HG03469 (cell line): Measurements from ENCODE around the gene MYH7B.

ENCODE experiments used
- ATAC-seq: cut with Tn5 transposase; IDR thresholded peaks from one replicate; pipeline ENCODE4 v1.9.1; 2021; ENCODE audit warnings: mild to moderate bottlenecking, moderate library complexity, moderate number of reproducible peaks; ENCODE audit not compliant: unreplicated experiment

Gene MYH7B

DNA sequence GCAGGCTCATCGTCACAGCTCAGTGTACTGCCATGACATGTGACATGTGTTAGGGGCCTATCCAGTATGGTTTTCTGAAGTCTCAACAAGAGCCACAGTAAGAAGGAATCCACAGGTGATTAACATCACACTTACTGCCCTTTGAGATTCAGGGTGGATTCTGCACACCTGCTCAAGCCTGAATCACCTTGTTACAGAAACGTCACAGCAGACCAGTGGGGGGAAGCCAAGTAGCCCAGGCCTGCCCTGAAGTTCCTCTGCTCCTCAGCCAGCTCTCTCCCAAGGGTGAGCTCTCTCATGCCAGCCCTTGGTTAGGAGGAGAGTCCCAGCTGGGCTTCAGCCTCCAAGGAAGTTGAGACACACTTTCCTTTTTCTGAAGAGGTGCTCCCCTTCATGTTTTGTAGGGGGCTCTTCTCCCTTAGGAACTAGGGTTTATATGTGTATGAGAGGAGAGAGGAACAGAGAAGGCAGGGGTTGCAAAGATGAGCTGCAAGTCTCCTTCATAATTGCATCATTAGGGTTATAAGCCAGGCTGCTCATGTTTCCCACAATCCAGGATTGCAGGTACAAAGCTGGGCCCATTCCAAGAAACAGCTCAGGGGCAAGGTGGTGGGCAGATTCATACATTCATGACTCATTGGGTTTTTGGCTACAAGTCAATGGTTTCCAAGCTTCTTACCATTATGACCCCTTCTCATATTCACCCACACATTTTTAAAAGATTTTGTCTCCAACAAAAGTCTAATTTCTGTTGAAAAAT is 11.7 kb upstream of the MYH7B start:
- no peak for ATAC-seq

DNA sequence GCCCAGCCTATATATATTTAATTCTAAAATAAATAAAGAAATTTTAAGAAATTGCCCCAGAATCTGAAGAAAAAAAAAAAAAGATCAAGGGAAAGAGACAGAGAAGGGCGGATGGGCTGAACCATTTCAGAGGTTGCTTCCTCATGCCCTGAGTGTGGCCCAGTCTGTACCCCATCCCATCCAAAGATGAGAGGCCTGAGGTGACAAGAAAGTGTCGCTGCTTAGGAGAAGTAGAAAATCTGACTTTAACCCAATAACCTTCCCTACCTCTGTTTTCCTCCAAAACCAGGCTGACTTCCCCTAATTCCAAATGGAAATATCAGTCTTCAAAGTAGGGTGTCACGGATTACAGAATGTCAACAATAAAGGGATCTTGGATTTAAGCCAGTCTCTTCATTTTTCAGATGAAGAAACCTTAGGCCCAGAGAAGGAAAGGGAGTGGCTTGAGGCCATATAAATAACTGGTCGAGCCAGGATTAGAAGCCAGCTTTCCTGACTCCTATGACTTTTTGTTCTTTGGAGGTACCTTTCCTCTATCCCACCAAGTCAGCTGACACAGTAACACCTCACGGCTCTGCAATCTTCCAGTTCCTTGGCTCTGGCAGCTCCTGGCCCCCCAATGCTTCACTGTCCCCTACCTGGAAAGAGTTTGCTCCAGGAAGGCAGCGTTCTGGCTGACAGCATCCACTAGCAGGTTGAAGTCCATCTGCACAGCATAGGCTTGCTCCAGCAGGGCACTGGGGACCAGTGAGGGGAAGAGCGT is 10.2 kb upstream of the MYH7B start:
- no peak for ATAC-seq

DNA sequence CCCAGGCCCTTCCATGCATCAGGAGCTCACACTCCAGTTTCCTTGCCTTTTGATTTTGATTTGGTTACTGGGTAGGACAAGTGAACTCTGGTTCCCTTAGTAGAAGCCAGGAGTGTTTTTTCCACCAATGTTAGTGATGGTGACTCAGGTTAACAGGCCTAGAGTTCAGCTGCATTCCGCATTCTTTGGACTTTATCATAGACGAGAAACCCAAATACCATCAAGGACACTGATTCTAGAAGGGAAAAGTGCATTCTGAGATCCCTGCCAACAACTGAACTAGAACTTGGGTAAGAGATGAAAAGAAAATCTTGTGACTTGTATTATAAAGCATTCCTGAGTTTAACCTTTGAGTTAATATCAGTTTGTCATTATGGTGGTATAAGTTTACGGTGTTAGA is 9.0 kb upstream of the MYH7B start:
- no peak for ATAC-seq

DNA sequence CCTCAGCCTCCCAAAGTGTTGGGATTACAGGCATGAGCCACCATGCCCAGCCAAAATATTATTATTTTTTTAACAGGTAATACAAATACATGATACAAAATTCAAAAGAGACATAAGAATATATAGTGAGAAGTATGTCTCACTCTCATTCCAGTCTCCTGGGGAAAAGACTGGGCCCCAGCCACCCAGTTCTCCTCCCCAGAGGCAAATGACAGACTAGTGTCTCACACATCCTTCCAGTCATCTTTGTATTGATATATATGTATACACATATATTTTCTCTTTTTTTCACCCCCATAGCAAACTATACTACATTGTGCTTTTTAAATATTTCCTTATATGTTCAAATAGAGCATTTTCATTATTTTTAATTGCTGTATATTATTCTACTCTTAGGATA is 8.3 kb upstream of the MYH7B start:
- ATAC-seq, result no peak

DNA sequence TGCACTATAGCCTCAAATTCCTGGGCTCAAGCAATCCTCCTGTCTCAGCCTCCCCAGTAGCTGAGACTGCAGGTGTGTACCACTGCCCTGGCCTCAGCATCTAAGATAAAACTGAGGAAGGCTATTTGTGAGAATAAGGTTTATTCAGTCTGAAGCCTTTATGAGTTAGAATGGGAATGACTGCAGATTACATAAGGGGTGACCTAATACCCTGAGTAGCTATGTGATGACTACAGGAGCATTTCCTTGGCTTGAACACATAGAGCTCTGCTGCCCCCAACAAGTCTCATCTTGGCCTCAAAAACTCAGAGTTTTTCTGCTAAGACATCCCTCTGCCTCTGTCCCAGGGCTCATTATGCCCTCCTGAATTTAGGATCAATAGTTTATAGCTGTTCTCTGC is 7.6 kb upstream of the MYH7B start:
- ATAC-seq, result no peak

DNA sequence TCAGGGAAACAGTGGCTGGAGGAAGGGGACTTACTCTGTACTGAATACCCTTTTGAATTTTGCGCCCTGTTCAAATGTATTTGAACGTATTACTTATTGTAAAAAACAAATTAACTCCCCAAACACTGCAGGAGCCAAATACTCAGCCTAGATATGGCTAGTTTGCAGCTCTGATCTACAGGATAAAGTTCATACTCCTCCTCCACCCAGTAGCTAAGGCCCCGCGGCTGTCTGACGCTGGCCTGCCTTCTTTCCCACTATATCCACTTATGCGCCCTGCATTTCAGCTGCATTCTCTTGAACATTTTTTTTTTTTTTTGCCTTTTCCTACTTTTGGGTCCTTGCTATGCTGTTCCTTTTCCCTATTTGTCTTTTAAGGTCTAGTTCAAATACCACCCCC is 6.5 kb upstream of the MYH7B start:
- ATAC-seq, result no peak

DNA sequence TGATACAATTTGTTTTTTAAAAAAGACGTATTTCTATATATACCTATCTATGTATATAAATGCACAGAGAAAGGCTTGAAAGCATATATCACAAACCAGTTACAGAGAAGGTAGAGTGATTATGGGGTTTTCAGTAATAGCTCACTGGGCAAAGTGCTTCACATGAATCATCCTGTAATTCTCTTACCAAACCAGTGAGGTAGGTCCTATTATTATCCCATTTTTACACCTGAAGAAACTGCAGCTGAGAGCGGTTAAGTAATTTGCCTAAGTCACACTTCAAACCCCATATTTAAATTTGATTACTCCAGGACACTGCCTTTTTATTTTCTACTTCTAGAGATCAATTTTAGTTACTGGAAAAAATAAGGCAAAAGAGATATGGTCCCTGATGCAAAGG is 4.4 kb upstream of the MYH7B start:
- no peak for ATAC-seq

DNA sequence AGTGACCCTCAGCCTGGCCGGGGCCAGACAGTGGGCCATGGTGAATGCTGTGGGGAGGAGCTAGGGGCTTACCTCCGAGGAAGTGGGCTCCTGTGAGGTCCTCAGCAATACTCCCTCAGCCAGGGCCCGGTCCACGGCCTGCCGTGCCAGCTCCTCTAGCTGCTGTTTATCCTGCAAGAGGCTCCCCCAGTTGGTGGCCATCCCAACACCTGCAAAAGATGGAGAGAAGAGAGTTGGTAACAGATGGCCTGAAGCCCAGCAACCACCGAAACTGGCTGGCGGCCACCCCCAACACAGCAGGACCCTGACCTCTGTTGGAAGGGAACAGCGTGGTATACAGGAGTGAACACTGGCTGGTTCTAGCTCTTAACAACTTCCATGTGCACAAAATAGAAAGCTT is 4.0 kb upstream of the MYH7B start:
- ATAC-seq, result no peak

DNA sequence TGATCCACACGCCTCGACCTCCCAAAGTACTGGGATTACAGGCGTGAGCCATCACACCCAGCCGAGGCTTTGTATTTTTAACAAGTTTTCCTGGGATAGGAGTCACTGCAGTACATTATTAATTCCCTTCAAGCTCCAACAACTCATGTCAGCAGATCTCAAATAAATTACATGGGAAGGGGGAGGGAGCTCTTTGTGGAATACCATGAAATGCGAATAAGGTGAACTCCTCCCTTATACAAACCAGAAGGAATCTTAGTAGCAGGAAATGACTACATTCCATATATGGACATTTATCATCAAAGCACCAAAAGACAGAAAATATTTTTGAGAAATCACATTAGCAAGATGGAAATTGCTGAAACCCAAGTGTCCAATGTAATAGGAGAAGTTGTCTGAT is 3.0 kb upstream of the MYH7B start:
- ATAC-seq, result no peak

DNA sequence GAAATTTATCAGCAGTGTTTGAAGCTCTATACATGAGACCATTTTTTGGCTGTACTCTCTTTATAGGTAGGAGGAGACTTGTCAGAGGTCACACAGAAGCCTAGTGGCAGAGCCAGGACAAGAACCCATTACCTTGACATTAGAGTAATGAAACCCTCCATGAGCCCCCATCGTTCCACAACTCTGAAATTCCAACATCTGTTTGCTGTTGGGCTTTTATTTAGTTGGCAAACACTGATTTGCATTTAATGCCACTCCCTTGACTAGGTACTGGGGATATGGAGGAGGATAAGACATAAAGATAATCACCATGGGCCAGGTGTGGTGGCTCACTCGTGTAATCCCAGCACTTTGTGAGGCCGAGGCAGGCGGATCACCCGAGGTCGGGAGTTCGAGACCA is 1.7 kb upstream of the MYH7B start:
- no peak for ATAC-seq

DNA sequence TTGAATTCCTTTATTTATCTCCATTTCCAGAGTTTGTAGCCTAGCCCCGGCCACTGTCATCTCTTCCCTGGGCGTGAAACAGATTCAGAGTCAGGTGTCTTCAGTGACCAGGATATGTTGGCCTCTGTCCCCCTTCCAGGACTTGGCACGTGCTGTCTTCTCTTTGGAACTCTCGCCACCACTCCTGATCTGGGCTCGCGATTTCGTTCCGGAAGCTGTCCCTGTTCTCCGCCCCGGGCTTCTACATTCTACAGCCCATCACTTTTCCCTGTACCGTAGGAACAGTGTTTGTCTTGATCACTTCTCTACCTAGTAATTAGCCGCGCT is 801 bp upstream of the MYH7B start:
- ATAC-seq, result no peak

DNA sequence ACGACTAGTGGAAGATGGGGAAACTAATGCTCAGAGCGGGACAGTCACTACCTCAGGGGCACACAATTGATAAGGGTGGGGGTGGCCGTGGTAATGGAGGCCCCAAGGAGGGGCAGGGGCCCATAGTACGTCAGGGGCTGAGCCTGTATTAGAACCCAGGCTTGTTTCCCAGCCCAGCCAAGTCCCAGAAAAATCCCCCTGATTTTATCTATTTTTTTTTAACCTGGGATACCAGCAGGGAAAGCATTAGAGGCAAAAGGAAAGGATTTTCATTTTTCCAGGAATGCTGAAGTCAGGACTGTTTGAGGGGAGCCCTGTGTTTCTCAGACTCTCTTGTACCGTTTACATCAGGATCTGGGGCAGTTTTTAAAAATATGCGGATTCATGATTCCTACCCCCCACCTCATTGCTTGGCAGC is 382 bp downstream of the MYH7B start:
- no peak for ATAC-seq

DNA sequence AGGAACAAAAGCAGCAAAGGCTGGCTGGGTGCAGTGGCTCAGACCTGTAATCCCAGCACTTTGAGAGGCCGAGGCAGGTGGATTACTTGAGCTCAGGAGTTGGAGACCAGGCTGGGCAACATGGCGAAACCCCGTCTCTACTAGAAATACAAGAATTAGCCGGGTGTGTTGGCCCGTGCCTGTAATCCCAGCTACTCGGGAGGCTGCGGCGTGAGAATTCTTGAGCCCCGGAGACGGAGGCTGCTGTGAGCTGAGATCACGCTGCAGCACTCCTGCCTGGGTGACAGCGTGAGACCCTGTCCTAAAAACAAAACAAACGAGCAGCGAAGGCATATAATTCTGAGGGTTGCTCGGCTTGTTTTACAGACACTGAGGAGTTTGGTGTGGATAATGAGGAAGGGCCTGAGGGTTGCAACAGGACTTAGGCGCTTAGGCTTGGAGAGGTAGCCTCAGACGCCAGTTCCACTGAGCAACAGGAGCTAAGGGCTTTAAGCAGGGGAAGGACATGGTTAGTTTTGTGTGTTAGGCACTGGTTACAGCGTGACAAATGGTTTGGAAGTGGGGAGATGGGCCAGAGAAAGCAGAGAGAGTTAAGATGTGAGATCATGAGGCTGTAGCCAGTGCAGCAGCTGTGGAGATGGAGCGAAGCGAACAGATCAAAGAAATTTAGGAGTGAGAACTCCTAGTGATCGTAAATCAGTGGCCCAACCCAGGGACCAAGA is 1.2 kb downstream of the MYH7B start:
- no peak for ATAC-seq

DNA sequence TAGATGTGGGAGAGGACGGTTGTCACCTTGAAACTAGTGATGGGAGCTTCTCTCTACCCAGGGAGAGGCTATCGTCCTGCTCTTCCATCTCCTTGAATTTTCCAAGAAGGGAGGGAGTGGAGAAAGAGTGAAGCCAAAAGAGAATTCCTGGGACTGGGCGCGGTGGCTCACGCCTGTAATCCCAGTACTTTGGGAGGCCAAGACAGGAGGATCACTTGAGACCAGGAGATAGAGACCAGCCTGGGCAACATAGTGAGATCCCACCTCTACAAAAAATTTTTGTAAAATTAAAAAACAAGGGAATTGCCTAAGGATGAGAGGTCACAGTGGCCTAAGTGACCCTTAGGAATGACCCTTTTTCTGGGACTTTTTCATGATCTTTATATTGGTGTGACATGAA is 8.8 kb downstream of the MYH7B start:
- no peak for ATAC-seq

DNA sequence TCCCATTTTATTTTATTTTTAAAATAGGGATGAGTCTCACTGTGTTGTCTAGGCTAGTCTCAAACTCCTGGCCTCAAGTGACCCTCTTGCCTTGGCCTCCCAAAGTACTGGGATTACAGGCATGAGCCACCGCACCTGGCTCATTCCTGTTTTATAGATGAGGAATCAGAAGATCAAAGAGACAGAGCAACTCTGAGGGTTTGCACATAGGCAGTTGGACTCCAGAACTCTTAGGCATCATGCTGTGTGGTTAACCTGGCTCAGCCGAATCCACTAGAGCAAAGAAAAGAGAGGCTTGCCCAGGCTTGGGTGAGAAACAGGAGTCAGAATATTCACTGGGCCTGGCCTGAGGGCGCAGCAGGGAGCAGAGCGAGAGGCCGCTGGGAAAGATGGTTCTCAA is 9.4 kb downstream of the MYH7B start:
- no peak for ATAC-seq

DNA sequence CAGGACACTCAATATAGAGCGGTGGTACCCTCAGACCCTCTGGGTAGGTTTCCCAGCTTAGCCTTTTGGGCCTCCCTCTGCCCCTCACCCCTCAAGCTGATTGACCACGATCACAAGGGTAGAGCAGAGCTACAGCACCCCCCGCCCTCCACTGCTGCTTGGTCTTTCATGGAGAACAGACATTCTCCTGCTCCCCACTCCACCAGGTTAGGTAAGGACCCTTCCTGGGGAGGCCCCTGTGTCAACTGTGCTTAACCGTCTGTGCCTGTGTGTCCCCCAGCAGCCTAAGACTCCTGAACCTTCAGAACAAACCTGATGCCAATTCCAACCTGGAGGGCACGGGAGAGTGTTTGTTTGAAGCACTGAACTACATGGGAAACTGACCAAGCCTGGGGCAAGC is 11.8 kb downstream of the MYH7B start:
- no peak for ATAC-seq

DNA sequence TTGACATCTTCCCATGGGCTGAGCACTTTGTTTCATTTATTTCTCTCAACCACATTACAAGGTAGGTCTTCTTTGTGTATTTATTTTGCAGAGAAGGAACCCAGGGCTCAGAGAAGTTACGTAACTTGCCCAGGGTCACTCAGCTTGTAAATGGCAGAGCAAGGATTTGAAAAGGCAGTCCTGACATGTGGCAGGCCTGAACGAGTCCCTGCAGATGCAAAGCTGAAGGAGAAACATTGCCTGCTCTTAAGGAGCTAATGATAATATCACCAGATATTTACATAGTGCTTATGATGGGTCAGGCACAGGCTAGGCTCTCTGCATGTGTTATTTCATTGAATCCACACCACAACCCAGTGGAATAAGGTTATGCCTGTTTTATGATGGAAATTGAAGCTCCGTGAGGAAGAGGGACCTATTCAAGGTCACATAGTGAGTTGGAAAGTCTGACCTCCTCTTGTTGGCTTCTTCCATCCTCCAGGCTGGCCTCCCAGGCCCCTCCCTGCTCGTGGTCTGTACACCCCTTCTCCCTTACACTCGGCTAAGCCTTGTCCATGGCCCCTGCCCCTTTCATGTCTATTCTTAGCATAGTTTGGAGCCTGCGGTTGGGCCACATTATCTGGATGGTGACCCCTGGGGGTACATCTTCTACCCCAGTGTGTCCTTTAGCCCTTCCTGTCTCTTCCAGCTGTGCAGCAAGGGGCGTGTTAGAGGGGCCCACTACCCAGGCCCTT is 12.5 kb downstream of the MYH7B start:
- no peak for ATAC-seq

DNA sequence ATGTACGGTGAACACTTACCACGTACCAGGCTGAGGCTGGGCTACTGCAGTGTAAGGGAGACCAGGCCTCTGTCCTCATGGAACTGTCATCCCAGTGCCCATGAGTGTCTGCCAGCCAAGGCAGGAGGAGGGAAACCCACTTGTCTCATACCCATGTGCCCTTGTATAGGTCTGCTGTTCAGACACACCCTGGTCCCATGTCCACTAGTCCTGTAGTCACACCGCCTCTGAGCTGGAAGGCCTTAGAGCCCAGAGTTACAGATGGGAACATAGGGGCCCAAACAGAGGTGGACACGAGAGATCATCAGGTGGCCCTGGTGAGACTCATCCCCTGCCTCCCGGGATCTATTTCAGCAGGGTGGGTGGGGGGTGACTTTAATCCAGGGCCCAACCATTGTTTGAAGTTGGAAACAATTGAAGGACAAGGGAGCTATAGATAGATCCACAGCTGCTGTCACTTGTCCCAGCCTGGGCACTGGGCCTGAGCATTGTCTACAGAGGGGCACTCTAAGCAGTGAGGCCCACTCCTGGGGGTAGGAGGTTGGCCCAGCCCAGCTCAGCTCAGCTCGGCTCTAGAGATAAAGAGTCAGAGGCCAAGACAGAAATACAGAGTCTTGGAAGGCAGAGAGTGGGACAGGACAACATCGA is 14.6 kb downstream of the MYH7B start:
- ATAC-seq, result no peak

DNA sequence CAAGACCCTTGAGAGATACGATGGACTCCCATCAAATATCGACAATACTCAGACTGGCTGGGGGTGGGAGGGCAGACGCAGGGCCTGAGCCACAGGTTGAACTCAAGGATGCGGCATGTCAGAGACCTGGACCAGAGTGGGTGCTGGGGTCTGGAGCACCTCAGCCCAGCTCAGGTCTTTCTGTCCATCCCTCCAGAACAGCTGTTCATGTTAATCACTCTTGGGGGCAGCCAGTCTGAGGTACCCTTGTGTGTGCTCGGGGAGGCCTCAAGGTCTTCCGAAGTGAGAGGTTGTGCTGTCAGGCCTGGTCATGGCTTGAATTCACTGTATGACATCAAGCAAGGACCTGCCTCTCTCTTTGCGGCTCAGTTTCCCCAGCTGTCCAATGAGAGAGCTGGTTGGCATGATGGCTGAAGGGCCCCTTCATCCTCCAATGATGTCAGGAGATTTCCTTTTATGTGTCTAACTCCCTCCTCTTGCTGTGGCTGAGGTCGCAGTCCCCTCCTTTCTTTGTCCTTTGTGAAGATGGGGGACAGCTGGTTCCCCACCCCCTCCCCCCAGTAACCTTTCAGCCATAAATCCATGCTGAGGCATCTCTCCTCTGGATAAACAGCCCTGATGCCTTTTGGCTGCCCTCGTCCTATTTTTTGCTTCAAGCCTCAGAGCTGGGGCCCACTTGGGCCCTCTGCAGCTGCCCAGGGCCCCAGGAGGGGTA is 15.3 kb downstream of the MYH7B start:
- no peak for ATAC-seq

DNA sequence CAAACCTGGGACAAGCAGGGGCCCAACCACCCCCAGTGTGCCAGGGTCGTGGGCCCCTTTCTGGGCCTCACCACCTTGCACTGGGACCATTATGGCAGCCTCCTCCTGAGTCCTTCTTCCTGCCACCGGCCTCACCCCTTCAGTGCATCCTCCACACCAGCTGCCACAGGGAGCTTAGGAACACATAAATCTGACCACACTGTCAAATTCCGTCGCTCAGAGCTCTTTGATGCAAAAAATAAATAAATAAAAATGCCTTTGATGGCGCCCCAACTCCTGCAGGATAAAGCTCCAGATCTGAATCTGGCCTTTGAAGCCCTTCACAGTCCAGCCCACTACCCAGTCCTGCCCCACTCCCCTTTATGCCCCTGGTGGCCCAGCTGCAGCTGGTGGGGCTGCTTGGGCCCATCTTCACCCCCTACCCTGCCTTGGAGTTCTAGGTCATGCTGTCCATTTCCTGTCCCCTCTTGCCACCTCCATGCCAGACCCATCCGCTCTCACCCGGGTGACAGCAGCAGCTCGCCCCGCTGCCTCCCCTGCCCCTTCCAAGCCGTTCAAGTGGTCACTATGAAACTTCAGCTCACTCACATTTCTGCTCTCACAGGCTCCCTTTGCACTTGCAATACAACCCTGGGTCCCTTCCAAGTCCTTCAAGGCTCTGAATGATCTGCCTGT is 16.0 kb downstream of the MYH7B start:
- no peak for ATAC-seq
